Suprapubic skin (tissue), 4 donors: ENCODE results near the gene DGCR8.

Experiments used
- EP300 ChIP-seq: sonication (generic); formaldehyde crosslinking; IDR thresholded peaks from one replicate; pipeline ENCODE4 v1.6.1; 2017; ENCODE audit warnings: antibody characterized with exemption
- POLR2A ChIP-seq, 2 donors: fragments of 450-650 bp; IDR thresholded peaks; one replicate each; pipeline ENCODE4 v1.6.1; 2017; ENCODE audit warnings: antibody characterized with exemption in 2 of 2, mild to moderate bottlenecking in 2 of 2, moderate library complexity in 2 of 2
- POLR2AphosphoS5 ChIP-seq, 3 donors: sonication (generic); formaldehyde crosslinking; IDR thresholded peaks; one replicate each; pipeline ENCODE4 v1.6.1; 2017; ENCODE audit warnings: antibody characterized with exemption in 3 of 3
- TF ChIP-seq, protein P1 (sequence below), 2 donors: fragments of 200-600 bp in 1 of 2; fragments of 450-650 bp in 1 of 2; sonication (generic) in 1 of 2; IDR thresholded peaks; one replicate each; pipeline ENCODE4 v1.5.1; 2016 to 2019; ENCODE audit warnings: antibody characterized with exemption in 2 of 2, mild to moderate bottlenecking in 1 of 2, moderate library complexity in 1 of 2

DNA sequence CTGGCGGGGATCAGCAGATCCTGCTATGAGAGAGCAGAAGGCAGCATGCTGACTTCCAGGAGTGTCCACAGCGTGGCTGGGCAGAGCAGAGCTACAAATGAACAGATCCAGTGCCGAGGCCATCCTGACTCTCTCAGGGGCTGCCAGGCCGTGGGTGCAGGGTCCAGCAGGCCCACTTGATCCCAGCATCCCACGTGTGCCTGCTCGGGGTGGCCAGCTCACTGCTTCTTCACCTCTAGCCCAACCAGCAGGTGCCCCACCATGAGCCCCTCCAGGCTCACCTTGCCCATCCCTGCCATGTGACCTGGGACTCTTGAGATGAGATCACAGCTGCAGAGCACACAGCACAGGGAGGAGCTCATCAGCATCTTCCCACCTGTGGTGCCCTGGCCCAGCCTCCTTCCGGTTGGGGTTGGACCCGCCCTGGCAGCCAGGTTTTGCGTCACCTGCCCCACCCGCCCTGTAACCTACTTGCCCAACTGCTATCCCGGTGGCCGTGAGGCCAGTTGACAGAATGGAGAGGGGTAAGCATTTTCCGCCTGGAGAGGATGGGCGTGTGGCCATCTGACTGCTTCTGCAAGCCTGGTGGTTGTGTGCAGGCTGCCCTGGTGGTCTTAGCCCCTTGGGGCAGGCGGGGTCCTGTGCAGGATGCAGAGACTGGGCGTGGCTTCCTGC, 48.2 kb upstream of the DGCR8 start:
- no peak for TF ChIP-seq EP300
- TF ChIP-seq, protein P1, sequence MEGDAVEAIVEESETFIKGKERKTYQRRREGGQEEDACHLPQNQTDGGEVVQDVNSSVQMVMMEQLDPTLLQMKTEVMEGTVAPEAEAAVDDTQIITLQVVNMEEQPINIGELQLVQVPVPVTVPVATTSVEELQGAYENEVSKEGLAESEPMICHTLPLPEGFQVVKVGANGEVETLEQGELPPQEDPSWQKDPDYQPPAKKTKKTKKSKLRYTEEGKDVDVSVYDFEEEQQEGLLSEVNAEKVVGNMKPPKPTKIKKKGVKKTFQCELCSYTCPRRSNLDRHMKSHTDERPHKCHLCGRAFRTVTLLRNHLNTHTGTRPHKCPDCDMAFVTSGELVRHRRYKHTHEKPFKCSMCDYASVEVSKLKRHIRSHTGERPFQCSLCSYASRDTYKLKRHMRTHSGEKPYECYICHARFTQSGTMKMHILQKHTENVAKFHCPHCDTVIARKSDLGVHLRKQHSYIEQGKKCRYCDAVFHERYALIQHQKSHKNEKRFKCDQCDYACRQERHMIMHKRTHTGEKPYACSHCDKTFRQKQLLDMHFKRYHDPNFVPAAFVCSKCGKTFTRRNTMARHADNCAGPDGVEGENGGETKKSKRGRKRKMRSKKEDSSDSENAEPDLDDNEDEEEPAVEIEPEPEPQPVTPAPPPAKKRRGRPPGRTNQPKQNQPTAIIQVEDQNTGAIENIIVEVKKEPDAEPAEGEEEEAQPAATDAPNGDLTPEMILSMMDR (IDR thresholded peaks at IDR 0.05): no peak
- TF ChIP-seq POLR2AphosphoS5 (IDR thresholded peaks at IDR 0.05): no peak
- no peak for TF ChIP-seq POLR2A (IDR thresholded peaks at IDR 0.05)
